GM12878 (cell line): ENCODE measurements around the gene CAMK1. TPM values are rescaled to one million over a fixed set of nuclear protein-coding genes. Genes with fewer than 3 reads are reported as not detected.
A peak's percentile ranks its signal among the peaks of the same experiment; 100 is the strongest.

Experiments
- EP300 ChIP-seq, 2 experiments: fragments of 150-350 bp in 1 of 2; IDR thresholded peaks; 2 replicates each; pipeline ENCODE4 v1.6.1; 2011 to 2012; ENCODE audit warnings: low read depth in 2 of 2, low read length in 2 of 2, borderline replicate concordance in 1 of 2, improper control_type of control experiment in 1 of 2, inconsistent platforms in 1 of 2; ENCODE audit not compliant: control insufficient read depth in 1 of 2
- FOS ChIP-seq: IDR thresholded peaks from 3 replicates; pipeline ENCODE4 v1.6.1; 2011; ENCODE audit warnings: borderline replicate concordance; ENCODE audit not compliant: insufficient read length; ENCODE audit errors: extremely low read depth
- FOXM1 ChIP-seq: IDR thresholded peaks from 2 replicates; pipeline ENCODE4 v1.6.1; 2012; ENCODE audit warnings: low read depth, mild to moderate bottlenecking, inconsistent platforms, low read length, moderate library complexity
- HDAC6 ChIP-seq: fragments of 200-600 bp; sonication (generic); IDR thresholded peaks from one replicate; pipeline ENCODE4 v1.8.0; 2017; ENCODE audit warnings: antibody characterized with exemption; ENCODE audit not compliant: unreplicated experiment
- RBBP5 ChIP-seq: fragments of 200-600 bp; sonication (generic); conservative IDR thresholded peaks from 2 replicates; pipeline ENCODE4 v1.6.1; 2016
- RCOR1 ChIP-seq: conservative IDR thresholded peaks from 2 replicates; pipeline ENCODE4 v1.6.1; 2012; ENCODE audit warnings: low read depth, low read length, improper control_type of control experiment
- SIN3A ChIP-seq: IDR thresholded peaks from 2 replicates; pipeline ENCODE4 v1.6.1; 2012; ENCODE audit warnings: low read depth, low read length, improper control_type of control experiment
- SIX5 ChIP-seq: IDR thresholded peaks from 2 replicates; pipeline ENCODE4 v1.6.1; 2011; ENCODE audit warnings: mild to moderate bottlenecking, low read depth, low read length, moderate library complexity; ENCODE audit not compliant: severe bottlenecking
- ZNF24 ChIP-seq: fragments of 450-650 bp; IDR thresholded peaks from 2 replicates; pipeline ENCODE4 v1.6.1; 2017; ENCODE audit warnings: antibody characterized with exemption, mild to moderate bottlenecking
- ZZZ3 ChIP-seq: IDR thresholded peaks from 2 replicates; pipeline ENCODE4 v1.6.1; 2011; ENCODE audit warnings: low read depth; ENCODE audit not compliant: control insufficient read depth, insufficient read length
- polyA plus RNA-seq, 11 experiments: library from polyadenylated mRNA; depleted of rRNA in 4 of 11; unstranded in 6 of 11; stranded (reverse) in 5 of 11; fragments of >200 nt; fragmentation: Nextera tagmentation in 4 of 11; fragmentation: Illumina TruSeq in 1 of 11; extraction: Ambion mirVana in 4 of 11; extraction: Trizol in 1 of 11; gene quantifications; 1 replicate in 1 of 11; 2 replicates in 10 of 11; pipeline versions ENCODE4 v1.2.1 to v1.2.3, GENCODE V29; 2011 to 2016; ENCODE audit warnings: inconsistent platforms in 2 of 11, missing spikeins in 2 of 11, low read depth in 1 of 11
- total RNA-seq, 4 experiments: library from RNA; depleted of rRNA in 3 of 4; stranded (reverse); fragments of >200 nt in 3 of 4; fragmentation: Illumina TruSeq in 1 of 4; extraction: Trizol in 1 of 4; gene quantifications; 2 replicates each; pipeline versions ENCODE4 v1.2.1 to v1.2.3, GENCODE V29; 2013 to 2021
- TF ChIP-seq, protein P1 (sequence below): IDR thresholded peaks from 2 replicates; pipeline ENCODE4 v1.6.1; 2012; ENCODE audit warnings: low read depth, low read length, improper control_type of control experiment
- TF ChIP-seq, protein P2 (sequence below): IDR thresholded peaks from 2 replicates; pipeline ENCODE4 v1.6.1; 2011; ENCODE audit warnings: low read depth, low read length, improper control_type of control experiment, borderline replicate concordance
- TF ChIP-seq, protein P3 (sequence below): fragments of 450-650 bp; formaldehyde crosslinking; IDR thresholded peaks from 2 replicates; pipeline ENCODE4 v1.5.0; 2022; ENCODE audit warnings: mild to moderate bottlenecking, missing genetic modification characterization
- TF ChIP-seq, protein P4 (sequence below): fragments of 450-650 bp; formaldehyde crosslinking; IDR thresholded peaks from 2 replicates; pipeline ENCODE4 v1.4.0; 2022; ENCODE audit warnings: mild to moderate bottlenecking, moderate library complexity
- TF ChIP-seq, protein P5 (sequence below): fragments of 450-650 bp; IDR thresholded peaks from 2 replicates; pipeline ENCODE4 v1.6.1; 2016; ENCODE audit warnings: mild to moderate bottlenecking, moderate library complexity, borderline replicate concordance

Gene CAMK1
- total and polyA plus RNA-seq, 10 of the 15 experiments (the other 5 are each of a cell fraction or from before 2014, with no cell fraction given) = 0.24 to 2.1 (median 0.51) TPM; not detected in 2

DNA sequence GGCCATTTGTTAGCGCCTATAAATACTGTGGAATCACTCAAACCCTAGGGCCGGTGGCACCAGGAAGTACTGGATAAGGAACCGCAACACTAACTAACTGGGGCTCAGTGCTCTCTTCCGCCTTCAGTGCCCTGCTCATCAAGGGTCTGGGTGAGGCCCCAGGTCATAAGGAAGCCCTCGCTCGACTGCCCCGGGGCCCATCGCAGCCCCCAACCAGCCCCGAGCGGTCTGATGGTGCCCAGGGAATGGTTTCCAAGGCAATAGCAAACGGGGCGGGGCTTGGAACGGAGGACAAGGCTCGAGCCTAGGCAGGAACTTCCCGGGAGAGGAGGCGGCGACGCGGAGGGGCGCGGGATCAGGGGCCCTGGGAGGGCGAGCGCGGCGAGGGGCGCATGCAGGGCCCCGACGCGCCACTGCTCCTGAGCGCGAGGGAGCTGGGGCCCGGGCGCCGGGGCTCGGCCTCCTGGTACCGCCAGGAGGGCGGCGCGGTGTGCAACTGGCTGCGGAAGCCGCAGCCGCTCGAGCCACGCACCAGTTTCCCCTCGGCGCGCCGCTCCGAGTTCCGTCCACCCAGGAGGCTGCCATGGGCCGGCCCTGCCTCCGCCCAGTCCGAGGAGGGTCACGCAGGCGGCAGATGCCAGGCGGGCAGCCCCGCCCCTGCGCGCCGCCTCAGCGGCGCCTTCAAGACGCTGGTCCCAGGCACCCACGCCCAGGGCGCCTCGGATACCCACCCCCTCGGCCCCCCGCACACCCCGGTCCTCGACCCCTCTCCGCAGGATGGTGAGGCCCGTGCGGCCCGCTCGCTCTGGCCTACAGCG, 40.1 kb upstream of the CAMK1 start, which contains the start of gene TTLL3 (continued):
- TF ChIP-seq ZZZ3 (no peak), RBBP5 (no peak), FOS (no peak), SIN3A (no peak), HDAC6 (peak; percentile 29), SIX5 (no peak), ZNF24 (no peak), FOXM1 (no peak), RCOR1 (no peak), EP300 (IDR thresholded peaks at IDR 0.05; ENCODE audit: borderline replicate concordance in 1 of 2, control insufficient read depth in 1 of 2, low read depth in 2 of 2, low read length in 2 of 2) (no peak)
- TF ChIP-seq, protein P1, sequence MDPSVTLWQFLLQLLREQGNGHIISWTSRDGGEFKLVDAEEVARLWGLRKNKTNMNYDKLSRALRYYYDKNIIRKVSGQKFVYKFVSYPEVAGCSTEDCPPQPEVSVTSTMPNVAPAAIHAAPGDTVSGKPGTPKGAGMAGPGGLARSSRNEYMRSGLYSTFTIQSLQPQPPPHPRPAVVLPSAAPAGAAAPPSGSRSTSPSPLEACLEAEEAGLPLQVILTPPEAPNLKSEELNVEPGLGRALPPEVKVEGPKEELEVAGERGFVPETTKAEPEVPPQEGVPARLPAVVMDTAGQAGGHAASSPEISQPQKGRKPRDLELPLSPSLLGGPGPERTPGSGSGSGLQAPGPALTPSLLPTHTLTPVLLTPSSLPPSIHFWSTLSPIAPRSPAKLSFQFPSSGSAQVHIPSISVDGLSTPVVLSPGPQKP = no peak
- TF ChIP-seq, protein P2, sequence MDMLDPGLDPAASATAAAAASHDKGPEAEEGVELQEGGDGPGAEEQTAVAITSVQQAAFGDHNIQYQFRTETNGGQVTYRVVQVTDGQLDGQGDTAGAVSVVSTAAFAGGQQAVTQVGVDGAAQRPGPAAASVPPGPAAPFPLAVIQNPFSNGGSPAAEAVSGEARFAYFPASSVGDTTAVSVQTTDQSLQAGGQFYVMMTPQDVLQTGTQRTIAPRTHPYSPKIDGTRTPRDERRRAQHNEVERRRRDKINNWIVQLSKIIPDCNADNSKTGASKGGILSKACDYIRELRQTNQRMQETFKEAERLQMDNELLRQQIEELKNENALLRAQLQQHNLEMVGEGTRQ = no peak
- TF ChIP-seq, protein P3, sequence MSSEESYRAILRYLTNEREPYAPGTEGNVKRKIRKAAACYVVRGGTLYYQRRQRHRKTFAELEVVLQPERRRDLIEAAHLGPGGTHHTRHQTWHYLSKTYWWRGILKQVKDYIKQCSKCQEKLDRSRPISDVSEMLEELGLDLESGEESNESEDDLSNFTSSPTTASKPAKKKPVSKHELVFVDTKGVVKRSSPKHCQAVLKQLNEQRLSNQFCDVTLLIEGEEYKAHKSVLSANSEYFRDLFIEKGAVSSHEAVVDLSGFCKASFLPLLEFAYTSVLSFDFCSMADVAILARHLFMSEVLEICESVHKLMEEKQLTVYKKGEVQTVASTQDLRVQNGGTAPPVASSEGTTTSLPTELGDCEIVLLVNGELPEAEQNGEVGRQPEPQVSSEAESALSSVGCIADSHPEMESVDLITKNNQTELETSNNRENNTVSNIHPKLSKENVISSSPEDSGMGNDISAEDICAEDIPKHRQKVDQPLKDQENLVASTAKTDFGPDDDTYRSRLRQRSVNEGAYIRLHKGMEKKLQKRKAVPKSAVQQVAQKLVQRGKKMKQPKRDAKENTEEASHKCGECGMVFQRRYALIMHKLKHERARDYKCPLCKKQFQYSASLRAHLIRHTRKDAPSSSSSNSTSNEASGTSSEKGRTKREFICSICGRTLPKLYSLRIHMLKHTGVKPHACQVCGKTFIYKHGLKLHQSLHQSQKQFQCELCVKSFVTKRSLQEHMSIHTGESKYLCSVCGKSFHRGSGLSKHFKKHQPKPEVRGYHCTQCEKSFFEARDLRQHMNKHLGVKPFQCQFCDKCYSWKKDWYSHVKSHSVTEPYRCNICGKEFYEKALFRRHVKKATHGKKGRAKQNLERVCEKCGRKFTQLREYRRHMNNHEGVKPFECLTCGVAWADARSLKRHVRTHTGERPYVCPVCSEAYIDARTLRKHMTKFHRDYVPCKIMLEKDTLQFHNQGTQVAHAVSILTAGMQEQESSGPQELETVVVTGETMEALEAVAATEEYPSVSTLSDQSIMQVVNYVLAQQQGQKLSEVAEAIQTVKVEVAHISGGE = no peak
- TF ChIP-seq, protein P4, sequence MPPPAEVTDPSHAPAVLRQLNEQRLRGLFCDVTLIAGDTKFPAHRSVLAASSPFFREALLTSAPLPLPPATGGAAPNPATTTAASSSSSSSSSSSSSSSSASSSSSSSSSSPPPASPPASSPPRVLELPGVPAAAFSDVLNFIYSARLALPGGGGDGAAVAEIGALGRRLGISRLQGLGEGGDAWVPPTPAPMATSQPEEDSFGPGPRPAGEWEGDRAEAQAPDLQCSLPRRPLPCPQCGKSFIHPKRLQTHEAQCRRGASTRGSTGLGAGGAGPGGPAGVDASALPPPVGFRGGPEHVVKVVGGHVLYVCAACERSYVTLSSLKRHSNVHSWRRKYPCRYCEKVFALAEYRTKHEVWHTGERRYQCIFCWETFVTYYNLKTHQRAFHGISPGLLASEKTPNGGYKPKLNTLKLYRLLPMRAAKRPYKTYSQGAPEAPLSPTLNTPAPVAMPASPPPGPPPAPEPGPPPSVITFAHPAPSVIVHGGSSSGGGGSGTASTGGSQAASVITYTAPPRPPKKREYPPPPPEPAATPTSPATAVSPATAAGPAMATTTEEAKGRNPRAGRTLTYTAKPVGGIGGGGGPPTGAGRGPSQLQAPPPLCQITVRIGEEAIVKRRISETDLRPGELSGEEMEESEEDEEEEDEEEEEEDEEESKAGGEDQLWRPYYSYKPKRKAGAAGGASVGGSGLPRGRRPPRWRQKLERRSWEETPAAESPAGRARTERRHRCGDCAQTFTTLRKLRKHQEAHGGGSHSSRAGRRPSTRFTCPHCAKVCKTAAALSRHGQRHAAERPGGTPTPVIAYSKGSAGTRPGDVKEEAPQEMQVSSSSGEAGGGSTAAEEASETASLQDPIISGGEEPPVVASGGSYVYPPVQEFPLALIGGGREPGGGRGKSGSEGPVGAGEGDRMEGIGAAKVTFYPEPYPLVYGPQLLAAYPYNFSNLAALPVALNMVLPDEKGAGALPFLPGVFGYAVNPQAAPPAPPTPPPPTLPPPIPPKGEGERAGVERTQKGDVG (CRISPR knock-in tag) = no peak
- TF ChIP-seq, protein P5, sequence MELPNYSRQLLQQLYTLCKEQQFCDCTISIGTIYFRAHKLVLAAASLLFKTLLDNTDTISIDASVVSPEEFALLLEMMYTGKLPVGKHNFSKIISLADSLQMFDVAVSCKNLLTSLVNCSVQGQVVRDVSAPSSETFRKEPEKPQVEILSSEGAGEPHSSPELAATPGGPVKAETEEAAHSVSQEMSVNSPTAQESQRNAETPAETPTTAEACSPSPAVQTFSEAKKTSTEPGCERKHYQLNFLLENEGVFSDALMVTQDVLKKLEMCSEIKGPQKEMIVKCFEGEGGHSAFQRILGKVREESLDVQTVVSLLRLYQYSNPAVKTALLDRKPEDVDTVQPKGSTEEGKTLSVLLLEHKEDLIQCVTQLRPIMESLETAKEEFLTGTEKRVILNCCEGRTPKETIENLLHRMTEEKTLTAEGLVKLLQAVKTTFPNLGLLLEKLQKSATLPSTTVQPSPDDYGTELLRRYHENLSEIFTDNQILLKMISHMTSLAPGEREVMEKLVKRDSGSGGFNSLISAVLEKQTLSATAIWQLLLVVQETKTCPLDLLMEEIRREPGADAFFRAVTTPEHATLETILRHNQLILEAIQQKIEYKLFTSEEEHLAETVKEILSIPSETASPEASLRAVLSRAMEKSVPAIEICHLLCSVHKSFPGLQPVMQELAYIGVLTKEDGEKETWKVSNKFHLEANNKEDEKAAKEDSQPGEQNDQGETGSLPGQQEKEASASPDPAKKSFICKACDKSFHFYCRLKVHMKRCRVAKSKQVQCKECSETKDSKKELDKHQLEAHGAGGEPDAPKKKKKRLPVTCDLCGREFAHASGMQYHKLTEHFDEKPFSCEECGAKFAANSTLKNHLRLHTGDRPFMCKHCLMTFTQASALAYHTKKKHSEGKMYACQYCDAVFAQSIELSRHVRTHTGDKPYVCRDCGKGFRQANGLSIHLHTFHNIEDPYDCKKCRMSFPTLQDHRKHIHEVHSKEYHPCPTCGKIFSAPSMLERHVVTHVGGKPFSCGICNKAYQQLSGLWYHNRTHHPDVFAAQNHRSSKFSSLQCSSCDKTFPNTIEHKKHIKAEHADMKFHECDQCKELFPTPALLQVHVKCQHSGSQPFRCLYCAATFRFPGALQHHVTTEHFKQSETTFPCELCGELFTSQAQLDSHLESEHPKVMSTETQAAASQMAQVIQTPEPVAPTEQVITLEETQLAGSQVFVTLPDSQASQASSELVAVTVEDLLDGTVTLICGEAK = no peak; the same call in 1 of the 2 replicates
